Loucy (cell line): ENCODE data around the gene TOR1AIP2.
"Not testable (repeated sequence)": the region's sequence is repeated elsewhere in the genome, so short reads cannot be mapped to it uniquely, and the experiment has no call there.

Experiments used
- H2AFZ ChIP-seq: fragments of 200-600 bp; sonication (generic); 2 replicates; pipeline ENCODE4 v1.6.0; 2016; ENCODE audit warnings: antibody characterized with exemption, mild to moderate bottlenecking, low read length, moderate library complexity
- H3F3A ChIP-seq: fragments of 200-600 bp; 2 replicates; pipeline ENCODE4 v1.6.0; 2016; ENCODE audit warnings: antibody characterized with exemption, low read depth, mild to moderate bottlenecking
- H3K27me3 ChIP-seq: fragments of 200-600 bp; sonication (generic); 2 replicates; pipeline ENCODE4 v1.6.1; 2014; ENCODE audit warnings: low read length, mild to moderate bottlenecking; ENCODE audit not compliant: insufficient read depth, poor library complexity, severe bottlenecking
- H3K36me3 ChIP-seq: fragments of 200-600 bp; sonication (generic); 2 replicates; pipeline ENCODE4 v1.6.1; 2016; ENCODE audit warnings: low read length; ENCODE audit not compliant: insufficient read depth
- H3K4me1 ChIP-seq: fragments of 200-600 bp; sonication (generic); 2 replicates; pipeline ENCODE4 v1.5.1; 2014; ENCODE audit warnings: low read length, mild to moderate bottlenecking; ENCODE audit not compliant: insufficient read depth, poor library complexity, severe bottlenecking
- H3K4me2 ChIP-seq: fragments of 200-600 bp; sonication (generic); 2 replicates; pipeline ENCODE4 v1.6.0; 2014; ENCODE audit warnings: antibody characterized with exemption, low read length, low read depth, mild to moderate bottlenecking; ENCODE audit not compliant: poor library complexity, severe bottlenecking
- H3K4me3 ChIP-seq: fragments of 200-600 bp; sonication (generic); 2 replicates; pipeline ENCODE4 v1.5.1; 2014; ENCODE audit warnings: low read length, mild to moderate bottlenecking, mixed read lengths; ENCODE audit not compliant: poor library complexity, severe bottlenecking
- H3K79me2 ChIP-seq: fragments of 200-600 bp; sonication (generic); 2 replicates; pipeline ENCODE4 v1.6.1; 2014; ENCODE audit warnings: low read length; ENCODE audit not compliant: insufficient read depth
- H3K9ac ChIP-seq: fragments of 200-600 bp; sonication (generic); 2 replicates; pipeline ENCODE4 v1.6.0; 2014; ENCODE audit warnings: mild to moderate bottlenecking, low read depth, low read length, moderate library complexity; ENCODE audit not compliant: poor library complexity, severe bottlenecking
- H3K9me2 ChIP-seq: fragments of 200-600 bp; sonication (generic); replicated peaks from 2 replicates; pipeline ENCODE4 v1.6.1; 2016; ENCODE audit warnings: low read depth, low read length, mixed read lengths
- H3K9me3 ChIP-seq: fragments of 200-600 bp; sonication (generic); 2 replicates; pipeline ENCODE4 v1.6.1; 2014; ENCODE audit warnings: mild to moderate bottlenecking, antibody characterized with exemption, low read length, low read depth; ENCODE audit not compliant: insufficient read depth
- H4K20me1 ChIP-seq: fragments of 200-600 bp; sonication (generic); 2 replicates; pipeline ENCODE4 v1.6.0; 2014; ENCODE audit warnings: antibody characterized with exemption, low read length, mild to moderate bottlenecking; ENCODE audit not compliant: insufficient read depth, poor library complexity, severe bottlenecking
- EZH2phosphoT487 ChIP-seq: fragments of 200-600 bp; IDR thresholded peaks from 2 replicates; pipeline ENCODE4 v1.6.1; 2018; ENCODE audit warnings: antibody characterized with exemption, mild to moderate bottlenecking, moderate library complexity, borderline replicate concordance
- TF ChIP-seq, protein P1 (sequence below): fragments of 200-600 bp; sonication (generic); conservative IDR thresholded peaks from 2 replicates; pipeline ENCODE4 v1.5.1; 2014; ENCODE audit warnings: mild to moderate bottlenecking, antibody characterized with exemption, low read length

The TOR1AIP2 gene

DNA sequence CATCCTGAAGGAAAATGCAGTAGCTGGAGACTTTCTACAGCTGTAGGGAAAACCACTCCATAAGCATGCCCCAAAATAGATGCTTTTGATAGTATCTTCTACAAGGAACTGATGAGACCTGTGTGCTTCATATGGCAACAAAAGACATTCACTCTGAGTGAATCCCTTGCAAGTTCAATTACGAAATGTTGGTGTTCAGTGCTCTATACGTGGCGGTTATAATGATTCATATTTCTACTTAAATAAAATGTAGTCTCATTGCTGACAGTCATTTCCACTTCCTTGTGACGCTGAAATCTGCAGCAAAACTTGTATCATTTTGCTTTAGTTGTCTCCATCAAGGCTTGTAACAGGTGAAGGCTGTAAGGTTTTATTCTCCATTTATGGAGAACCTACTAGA lies 20.6 kb downstream of the TOR1AIP2 start:
- H3K9ac ChIP-seq: no peak overlapping the region
- H3K9me3 ChIP-seq: no peaks in the 10 kb centered on the region
- H3K36me3 ChIP-seq: no peaks in the 10 kb centered on the region
- H3K4me3 ChIP-seq: no peak overlapping the region
- no peaks in the 10 kb centered on the region for H3K9me2 ChIP-seq
- no peaks in the 10 kb centered on the region for H3F3A ChIP-seq
- no peak for TF ChIP-seq EZH2phosphoT487
- TF ChIP-seq, protein P1, sequence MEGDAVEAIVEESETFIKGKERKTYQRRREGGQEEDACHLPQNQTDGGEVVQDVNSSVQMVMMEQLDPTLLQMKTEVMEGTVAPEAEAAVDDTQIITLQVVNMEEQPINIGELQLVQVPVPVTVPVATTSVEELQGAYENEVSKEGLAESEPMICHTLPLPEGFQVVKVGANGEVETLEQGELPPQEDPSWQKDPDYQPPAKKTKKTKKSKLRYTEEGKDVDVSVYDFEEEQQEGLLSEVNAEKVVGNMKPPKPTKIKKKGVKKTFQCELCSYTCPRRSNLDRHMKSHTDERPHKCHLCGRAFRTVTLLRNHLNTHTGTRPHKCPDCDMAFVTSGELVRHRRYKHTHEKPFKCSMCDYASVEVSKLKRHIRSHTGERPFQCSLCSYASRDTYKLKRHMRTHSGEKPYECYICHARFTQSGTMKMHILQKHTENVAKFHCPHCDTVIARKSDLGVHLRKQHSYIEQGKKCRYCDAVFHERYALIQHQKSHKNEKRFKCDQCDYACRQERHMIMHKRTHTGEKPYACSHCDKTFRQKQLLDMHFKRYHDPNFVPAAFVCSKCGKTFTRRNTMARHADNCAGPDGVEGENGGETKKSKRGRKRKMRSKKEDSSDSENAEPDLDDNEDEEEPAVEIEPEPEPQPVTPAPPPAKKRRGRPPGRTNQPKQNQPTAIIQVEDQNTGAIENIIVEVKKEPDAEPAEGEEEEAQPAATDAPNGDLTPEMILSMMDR: no peak
- H2AFZ ChIP-seq: no peak overlapping the region
- no peak overlapping the region for H3K4me2 ChIP-seq
- H3K79me2 ChIP-seq: no peaks in the 10 kb centered on the region
- H3K4me1 ChIP-seq: no peaks in the 10 kb centered on the region
- no peaks in the 10 kb centered on the region for H4K20me1 ChIP-seq
- no peaks in the 10 kb centered on the region for H3K27me3 ChIP-seq

DNA sequence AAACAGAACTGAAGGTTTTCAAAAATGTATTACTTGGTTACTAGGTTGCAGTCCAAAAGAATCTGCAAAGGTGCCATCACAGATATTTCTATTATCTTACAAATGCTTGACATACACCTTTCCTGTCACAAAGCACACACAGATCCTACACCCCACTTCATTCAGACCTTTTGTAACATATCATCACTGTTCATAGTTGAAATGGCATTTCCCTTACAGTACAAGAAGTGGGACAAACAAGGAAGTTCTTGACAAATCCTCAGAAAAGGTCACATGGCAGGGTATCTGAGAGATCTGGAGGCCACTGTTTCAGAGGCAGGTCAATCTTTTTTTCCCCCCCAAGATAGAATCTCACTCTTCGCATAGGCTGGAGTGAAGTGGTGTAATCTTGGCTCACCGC lies 21.3 kb downstream of the TOR1AIP2 start:
- Histone ChIP-seq H3K4me1 (no peaks in the 10 kb centered on the region), H3K9me3 (no peaks in the 10 kb centered on the region), H3K4me3 (no peak overlapping the region), H3F3A (no peaks in the 10 kb centered on the region), H3K36me3 (no peaks in the 10 kb centered on the region), H3K79me2 (no peaks in the 10 kb centered on the region), H2AFZ (no peak overlapping the region), H3K4me2 (no peak overlapping the region), H3K27me3 (no peaks in the 10 kb centered on the region), H4K20me1 (no peaks in the 10 kb centered on the region), H3K9me2 (no peaks in the 10 kb centered on the region), H3K9ac (no peak overlapping the region)
- TF ChIP-seq, protein P1: no peak
- no peak for TF ChIP-seq EZH2phosphoT487

DNA sequence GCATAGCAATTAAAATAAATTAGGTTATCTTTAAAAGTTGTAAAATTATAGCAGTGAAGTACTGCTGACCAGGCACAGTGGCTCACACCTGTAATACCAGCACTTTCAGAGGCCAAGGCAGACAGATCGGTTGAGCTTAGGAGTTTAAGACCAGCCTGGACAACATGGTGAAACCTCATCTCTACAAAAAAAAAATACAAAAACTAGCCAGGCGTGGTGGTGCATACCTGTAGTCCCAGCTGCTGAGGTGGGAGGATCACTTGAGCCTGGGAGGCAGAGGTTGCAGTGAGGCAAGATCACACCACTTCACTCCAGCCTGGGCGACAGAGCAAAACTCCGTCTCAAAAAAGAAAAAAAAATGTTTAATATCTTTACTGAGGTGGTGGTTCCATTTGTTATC lies 21.8 kb downstream of the TOR1AIP2 start:
- H3K9me2 ChIP-seq, H3K79me2 ChIP-seq, H3K27me3 ChIP-seq, H4K20me1 ChIP-seq, H3K9ac ChIP-seq, H3K4me1 ChIP-seq, H3K36me3 ChIP-seq, H3F3A ChIP-seq, H3K4me3 ChIP-seq, H3K9me3 ChIP-seq, H2AFZ ChIP-seq, H3K4me2 ChIP-seq: not testable (repeated sequence)

DNA sequence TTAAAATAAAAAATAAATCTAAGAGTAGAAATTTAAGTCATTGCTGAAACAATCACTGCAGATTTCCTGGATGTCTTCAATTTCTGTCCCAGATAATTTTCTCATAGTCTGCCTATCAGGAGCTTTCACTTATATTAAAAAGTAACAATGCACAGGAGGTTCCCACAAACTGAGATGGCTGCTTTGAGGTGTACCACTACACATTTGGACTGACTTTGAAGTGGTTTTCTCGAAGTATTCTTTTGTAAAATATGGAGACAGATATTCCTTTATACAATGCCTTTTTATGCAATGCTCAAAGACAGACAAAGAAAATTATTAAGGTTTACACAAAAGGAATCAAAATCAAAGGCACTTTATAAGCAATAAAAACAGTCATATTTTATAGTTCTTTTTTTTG lies 24.5 kb downstream of the TOR1AIP2 start:
- H3K4me1 ChIP-seq: no peaks in the 10 kb centered on the region
- H4K20me1 ChIP-seq: no peaks in the 10 kb centered on the region
- no peaks in the 10 kb centered on the region for H3K9me2 ChIP-seq
- no peaks in the 10 kb centered on the region for H3K27me3 ChIP-seq
- H3K79me2 ChIP-seq: no peaks in the 10 kb centered on the region
- H3K4me2 ChIP-seq: no peak overlapping the region
- no peak overlapping the region for H2AFZ ChIP-seq
- TF ChIP-seq, protein P1: no peak
- no peak for TF ChIP-seq EZH2phosphoT487
- no peak overlapping the region for H3K9ac ChIP-seq
- no peaks in the 10 kb centered on the region for H3K9me3 ChIP-seq
- peaks cover 11% of the 10 kb centered on the region; the same call in 1 of the 2 replicates for H3K36me3 ChIP-seq
- no peaks in the 10 kb centered on the region for H3F3A ChIP-seq
- no peak overlapping the region for H3K4me3 ChIP-seq
